Parathyroid adenoma (tissue), 2 donors: ENCODE results near the gene SLC16A10.
"Not testable (repeated sequence)": the region's sequence is repeated elsewhere in the genome, so short reads cannot be mapped to it uniquely, and the experiment has no call there.

Source experiments
- H2AFZ ChIP-seq: fragments of 300-600 bp; sonication (generic); one replicate; pipeline ENCODE4 v1.7.0; 2017; ENCODE audit warnings: antibody characterized with exemption, mild to moderate bottlenecking
- H3K27ac ChIP-seq: fragments of 300-600 bp; sonication (generic); one replicate; pipeline ENCODE4 v1.7.0; 2017
- H3K27me3 ChIP-seq: fragments of 300-600 bp; sonication (generic); one replicate; pipeline ENCODE4 v1.7.0; 2017; ENCODE audit warnings: low read length; ENCODE audit not compliant: control insufficient read depth, insufficient read depth
- H3K36me3 ChIP-seq: fragments of 300-600 bp; sonication (generic); one replicate; pipeline ENCODE4 v1.7.0; 2017; ENCODE audit warnings: low read length; ENCODE audit not compliant: control insufficient read depth, insufficient read depth
- H3K4me1 ChIP-seq: fragments of 300-600 bp; sonication (generic); one replicate; pipeline ENCODE4 v1.7.0; 2017; ENCODE audit warnings: control low read depth
- H3K4me2 ChIP-seq: fragments of 300-600 bp; sonication (generic); one replicate; pipeline ENCODE4 v1.7.0; 2017; ENCODE audit warnings: low read length
- H3K4me3 ChIP-seq: fragments of 300-600 bp; sonication (generic); one replicate; pipeline ENCODE4 v1.7.0; 2017; ENCODE audit warnings: low read depth, low read length
- H3K79me2 ChIP-seq: fragments of 300-600 bp; sonication (generic); one replicate; pipeline ENCODE4 v1.7.0; 2017; ENCODE audit warnings: control low read depth
- H3K9ac ChIP-seq: fragments of 300-600 bp; sonication (generic); one replicate; pipeline ENCODE4 v1.7.0; 2017; ENCODE audit warnings: mild to moderate bottlenecking
- H3K9me3 ChIP-seq: fragments of 300-600 bp; sonication (generic); one replicate; pipeline ENCODE4 v1.7.0; 2017; ENCODE audit warnings: low read length; ENCODE audit not compliant: control insufficient read depth
- TF ChIP-seq, protein P1 (sequence below): fragments of 300-600 bp; sonication (generic); IDR thresholded peaks from one replicate; pipeline ENCODE4 v1.7.0; 2017; ENCODE audit warnings: antibody characterized with exemption, mild to moderate bottlenecking
- donor health status: primary hyperparathyroidism.

The SLC16A10 gene

DNA sequence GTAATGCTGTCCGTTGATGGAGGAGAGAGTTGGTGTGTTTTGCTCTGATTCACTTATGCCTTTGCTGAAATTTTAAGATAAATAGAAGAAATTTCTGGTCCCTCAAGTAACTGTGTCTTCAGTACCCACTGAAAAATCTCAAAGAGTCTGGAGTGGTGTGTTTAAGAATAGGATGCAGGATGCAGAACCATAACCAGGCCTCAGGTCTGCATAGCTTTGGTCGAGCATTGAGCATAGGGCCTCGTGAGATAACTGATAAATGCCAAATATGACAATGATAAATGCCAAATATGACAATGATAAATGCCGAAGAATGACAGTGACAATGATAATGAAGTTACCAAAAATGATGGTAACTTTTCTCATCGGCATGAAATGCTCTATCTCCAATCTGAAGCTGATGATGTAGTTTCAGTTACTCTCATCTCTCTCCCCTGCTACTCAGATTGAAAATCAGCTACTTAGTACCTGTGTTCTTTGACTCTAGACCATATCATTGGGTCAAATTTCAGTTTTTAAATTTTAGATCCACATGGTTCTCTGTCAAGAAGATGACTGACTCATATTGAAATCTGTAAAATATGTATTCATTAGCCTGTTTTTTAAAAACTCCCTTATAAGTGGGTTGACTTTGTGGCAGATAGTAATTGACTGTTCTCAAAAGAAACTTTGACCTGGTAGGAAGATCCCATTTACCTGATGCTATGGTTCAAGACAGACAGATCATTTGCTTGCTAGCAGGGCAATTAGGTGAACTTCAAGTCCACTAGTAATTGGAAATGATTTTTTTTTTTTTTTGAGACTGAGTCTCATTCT, 96.6 kb downstream of the SLC16A10 start:
- Histone ChIP-seq H3K79me2 (no peaks in the 10 kb centered on the region), H3K36me3 (no peaks in the 10 kb centered on the region), H3K9ac (no peak overlapping the region), H3K27ac (no peak overlapping the region), H2AFZ (no peak overlapping the region), H3K4me2 (no peak overlapping the region), H3K27me3 (no peaks in the 10 kb centered on the region), H3K4me3 (no peak overlapping the region), H3K9me3 (no peaks in the 10 kb centered on the region), H3K4me1 (no peaks in the 10 kb centered on the region)
- TF ChIP-seq, protein P1, sequence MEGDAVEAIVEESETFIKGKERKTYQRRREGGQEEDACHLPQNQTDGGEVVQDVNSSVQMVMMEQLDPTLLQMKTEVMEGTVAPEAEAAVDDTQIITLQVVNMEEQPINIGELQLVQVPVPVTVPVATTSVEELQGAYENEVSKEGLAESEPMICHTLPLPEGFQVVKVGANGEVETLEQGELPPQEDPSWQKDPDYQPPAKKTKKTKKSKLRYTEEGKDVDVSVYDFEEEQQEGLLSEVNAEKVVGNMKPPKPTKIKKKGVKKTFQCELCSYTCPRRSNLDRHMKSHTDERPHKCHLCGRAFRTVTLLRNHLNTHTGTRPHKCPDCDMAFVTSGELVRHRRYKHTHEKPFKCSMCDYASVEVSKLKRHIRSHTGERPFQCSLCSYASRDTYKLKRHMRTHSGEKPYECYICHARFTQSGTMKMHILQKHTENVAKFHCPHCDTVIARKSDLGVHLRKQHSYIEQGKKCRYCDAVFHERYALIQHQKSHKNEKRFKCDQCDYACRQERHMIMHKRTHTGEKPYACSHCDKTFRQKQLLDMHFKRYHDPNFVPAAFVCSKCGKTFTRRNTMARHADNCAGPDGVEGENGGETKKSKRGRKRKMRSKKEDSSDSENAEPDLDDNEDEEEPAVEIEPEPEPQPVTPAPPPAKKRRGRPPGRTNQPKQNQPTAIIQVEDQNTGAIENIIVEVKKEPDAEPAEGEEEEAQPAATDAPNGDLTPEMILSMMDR: no peak

DNA sequence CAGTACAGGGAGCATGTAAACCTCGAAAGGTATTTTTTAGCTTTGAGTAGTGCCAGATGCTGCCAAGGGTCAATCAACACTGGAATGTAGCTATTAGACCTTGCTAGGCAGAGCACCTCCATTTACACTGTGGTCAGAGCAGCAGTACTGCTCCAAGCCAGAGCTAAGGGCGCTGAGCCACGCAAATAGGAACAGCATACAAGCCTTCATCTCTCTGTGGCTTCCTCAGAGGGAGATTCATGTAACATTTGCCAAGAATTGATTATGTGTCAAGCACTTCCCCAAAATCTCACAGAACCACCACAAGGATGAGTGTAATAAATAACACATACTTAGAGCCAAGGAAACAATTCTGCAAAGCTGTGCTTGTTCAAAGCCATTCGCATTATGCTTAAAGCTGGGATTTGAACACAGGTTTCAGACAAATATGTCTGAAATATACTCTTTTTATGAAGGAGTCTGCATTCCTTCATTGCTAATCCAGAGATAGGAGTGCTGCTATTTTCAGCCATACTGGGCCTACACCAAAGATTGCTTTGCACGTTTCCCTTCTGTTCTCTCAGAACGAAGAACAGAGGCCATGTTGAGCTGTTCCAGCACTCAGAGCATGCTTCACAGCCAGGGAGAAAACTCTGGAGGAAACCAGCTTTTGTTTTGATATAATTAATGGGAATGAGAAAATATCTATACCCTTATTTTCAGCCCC, 97.7 kb downstream of the SLC16A10 start:
- Histone ChIP-seq H3K36me3 (no peaks in the 10 kb centered on the region), H3K9me3 (no peaks in the 10 kb centered on the region), H3K79me2 (no peaks in the 10 kb centered on the region), H3K9ac (no peak overlapping the region), H2AFZ (no peak overlapping the region), H3K4me2 (no peak overlapping the region), H3K27ac (no peak overlapping the region), H3K4me1 (no peaks in the 10 kb centered on the region), H3K27me3 (no peaks in the 10 kb centered on the region), H3K4me3 (no peak overlapping the region)
- TF ChIP-seq, protein P1: no peak

DNA sequence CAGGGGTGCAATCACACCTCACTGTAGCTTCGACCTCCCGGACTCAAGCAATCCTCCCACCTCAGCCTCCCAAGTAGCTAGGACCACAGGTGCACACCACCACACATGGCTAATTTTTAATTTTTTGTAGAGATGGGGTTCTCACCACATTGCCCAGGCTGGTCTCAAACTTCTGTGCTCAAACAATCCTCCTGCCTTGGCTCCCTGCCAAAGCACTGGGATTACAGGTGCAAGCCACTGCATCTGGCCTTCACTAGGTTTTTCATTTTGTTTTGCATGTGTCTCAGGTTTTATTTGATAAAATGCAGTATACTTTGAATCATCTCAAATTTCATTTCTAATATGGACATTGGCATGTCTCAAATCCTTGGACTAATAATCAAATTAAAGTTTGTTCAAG, 98.7 kb downstream of the SLC16A10 start:
- Histone ChIP-seq H3K27ac (no peak overlapping the region), H3K36me3 (no peaks in the 10 kb centered on the region), H3K4me3 (no peak overlapping the region), H3K4me1 (no peaks in the 10 kb centered on the region), H2AFZ (no peak overlapping the region), H3K27me3 (no peaks in the 10 kb centered on the region), H3K79me2 (no peaks in the 10 kb centered on the region), H3K9ac (no peak overlapping the region), H3K4me2 (no peak overlapping the region), H3K9me3 (no peaks in the 10 kb centered on the region)
- TF ChIP-seq, protein P1: no peak

DNA sequence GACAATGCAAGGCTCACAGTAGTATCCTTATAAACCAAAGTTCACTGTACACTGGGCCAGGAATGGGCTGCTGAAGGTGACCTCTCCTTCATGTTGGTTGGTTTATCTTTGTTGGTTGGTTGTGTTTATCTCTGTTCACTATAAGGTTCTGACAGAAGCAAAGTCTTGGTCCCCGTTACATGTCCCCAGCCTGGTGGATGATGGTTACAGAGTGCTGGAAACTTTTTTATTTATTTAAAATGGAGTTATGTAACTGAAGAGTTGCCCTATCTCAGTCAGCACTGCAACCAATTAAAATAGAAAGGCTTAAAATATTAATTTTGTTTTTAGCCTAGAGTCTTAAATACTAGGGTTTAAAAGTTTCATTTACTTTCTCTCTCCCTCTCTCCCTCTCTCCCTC, 100.6 kb downstream of the SLC16A10 start:
- Histone ChIP-seq H3K9ac (no peak overlapping the region), H3K4me2 (no peak overlapping the region), H3K9me3 (no peaks in the 10 kb centered on the region), H3K27me3 (no peaks in the 10 kb centered on the region), H3K4me3 (no peak overlapping the region), H3K79me2 (no peaks in the 10 kb centered on the region), H2AFZ (no peak overlapping the region), H3K4me1 (no peaks in the 10 kb centered on the region), H3K27ac (no peak overlapping the region), H3K36me3 (no peaks in the 10 kb centered on the region)
- TF ChIP-seq, protein P1: no peak

DNA sequence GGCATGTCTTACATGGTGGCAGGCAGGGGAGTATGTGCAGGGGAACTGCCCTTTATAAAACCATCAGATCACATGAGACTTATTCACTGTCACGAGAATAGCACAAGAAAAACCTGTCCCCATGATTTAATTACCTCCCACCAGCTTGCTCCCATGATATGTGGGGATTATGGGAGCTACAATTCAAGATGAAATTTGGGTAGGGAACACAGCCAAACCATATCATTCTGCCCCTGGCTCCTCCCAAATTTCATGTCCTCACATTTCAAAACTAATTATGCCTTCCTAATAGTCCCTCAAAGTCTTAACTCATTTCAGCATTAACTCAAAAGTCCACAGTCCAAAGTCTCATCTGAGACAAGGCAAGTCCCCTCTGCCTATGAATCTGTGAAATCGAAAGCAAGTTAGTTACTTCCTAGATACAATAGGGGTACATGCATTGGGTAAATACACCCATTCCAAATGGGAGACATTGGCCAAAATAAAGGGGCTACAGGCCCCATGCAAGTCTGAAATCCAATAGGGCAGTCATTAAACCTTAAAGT, 102.4 kb downstream of the SLC16A10 start:
- H2AFZ ChIP-seq, H3K9ac ChIP-seq, H3K4me2 ChIP-seq, H3K36me3 ChIP-seq, H3K79me2 ChIP-seq, H3K4me1 ChIP-seq, H3K27me3 ChIP-seq, H3K4me3 ChIP-seq, H3K9me3 ChIP-seq, H3K27ac ChIP-seq: not testable (repeated sequence)
